ENCODE measurements around the gene PRKAB2.
"Not testable (repeated sequence)": the region's sequence is repeated elsewhere in the genome, so short reads cannot be mapped to it uniquely, and the experiment has no call there.

PRKAB2 gene

GRCh38 chr1:147209825-147210821 lies 37.9 kb upstream of the PRKAB2 start:
- no peaks in the 10 kb centered on the region for H3K36me3 ChIP-seq (ENCODE audit: control insufficient read depth, insufficient read depth, low read length)
- H3K27ac ChIP-seq (ENCODE audit: low read depth, low read length, severe bottlenecking), result no peak overlapping the region
- no peak overlapping the region for H3K4me3 ChIP-seq (ENCODE audit: extremely low read depth, insufficient read depth, low read length, poor library complexity, severe bottlenecking)
- 100% methylated on average over 1 of the region's 3 CpGs; no CpG with 5 or more reads in 1 of the 2 experiments for WGBS, 2 experiments (ENCODE audit: insufficient coverage in 2 of 2)
- no peaks in the 10 kb centered on the region for H3K9me3 ChIP-seq (ENCODE audit: control insufficient read depth, low read length)
- no peaks in the 10 kb centered on the region for H3K4me1 ChIP-seq (ENCODE audit: control insufficient read depth, insufficient read depth, low read length, poor library complexity, severe bottlenecking)

GRCh38 chr1:147208619-147209018 lies 36.3 kb upstream of the PRKAB2 start:
- no peaks in the 10 kb centered on the region for H3K36me3 ChIP-seq (ENCODE audit: control insufficient read depth, insufficient read depth, low read length)
- no peaks in the 10 kb centered on the region for H3K4me1 ChIP-seq (ENCODE audit: control insufficient read depth, insufficient read depth, low read length, poor library complexity, severe bottlenecking)
- H3K4me3 ChIP-seq (ENCODE audit: extremely low read depth, insufficient read depth, low read length, poor library complexity, severe bottlenecking), result no peak overlapping the region
- WGBS, 2 experiments (ENCODE audit: insufficient coverage in 2 of 2), result 94 to 100% methylated on average over 3 to 4 of the region's 7 CpGs
- H3K9me3 ChIP-seq (ENCODE audit: control insufficient read depth, low read length), result no peaks in the 10 kb centered on the region
- no peak overlapping the region for H3K27ac ChIP-seq (ENCODE audit: low read depth, low read length, severe bottlenecking)

- no peaks in the 10 kb centered on the region for H3K36me3 ChIP-seq (ENCODE audit: control insufficient read depth, insufficient read depth, low read length)
- no CpG with 5 or more reads among the region's 1 CpG for WGBS, 2 experiments (ENCODE audit: insufficient coverage in 2 of 2)
- no peaks in the 10 kb centered on the region for H3K9me3 ChIP-seq (ENCODE audit: control insufficient read depth, low read length)
- no peak overlapping the region for H3K4me3 ChIP-seq (ENCODE audit: extremely low read depth, insufficient read depth, low read length, poor library complexity, severe bottlenecking)
- H3K4me1 ChIP-seq (ENCODE audit: control insufficient read depth, insufficient read depth, low read length, poor library complexity, severe bottlenecking), result no peaks in the 10 kb centered on the region
- H3K27ac ChIP-seq (ENCODE audit: low read depth, low read length, severe bottlenecking), result no peak overlapping the region
These were observed 34.9 kb upstream of the PRKAB2 start for GRCh38 chr1:147207192-147207591.

- no peaks in the 10 kb centered on the region for H3K36me3 ChIP-seq (ENCODE audit: control insufficient read depth, insufficient read depth, low read length)
- no peaks in the 10 kb centered on the region for H3K9me3 ChIP-seq (ENCODE audit: control insufficient read depth, low read length)
- H3K4me1 ChIP-seq (ENCODE audit: control insufficient read depth, insufficient read depth, low read length, poor library complexity, severe bottlenecking), result no peaks in the 10 kb centered on the region
- 90 to 93% methylated on average over 3 of the region's 3 CpGs for WGBS, 2 experiments (ENCODE audit: insufficient coverage in 2 of 2)
- no peak overlapping the region for H3K27ac ChIP-seq (ENCODE audit: low read depth, low read length, severe bottlenecking)
- H3K4me3 ChIP-seq (ENCODE audit: extremely low read depth, insufficient read depth, low read length, poor library complexity, severe bottlenecking), result no peak overlapping the region
These were observed 31.8 kb upstream of the PRKAB2 start for GRCh38 chr1:147204080-147204479.

GRCh38 chr1:147202576-147202975 lies 30.3 kb upstream of the PRKAB2 start:
- H3K36me3 ChIP-seq (ENCODE audit: control insufficient read depth, insufficient read depth, low read length), result no peaks in the 10 kb centered on the region
- no peaks in the 10 kb centered on the region for H3K9me3 ChIP-seq (ENCODE audit: control insufficient read depth, low read length)
- H3K27ac ChIP-seq (ENCODE audit: low read depth, low read length, severe bottlenecking), result no peak overlapping the region
- 83% methylated on average over 1 of the region's 2 CpGs; no CpG with 5 or more reads in 1 of the 2 experiments for WGBS, 2 experiments (ENCODE audit: insufficient coverage in 2 of 2)
- H3K4me1 ChIP-seq (ENCODE audit: control insufficient read depth, insufficient read depth, low read length, poor library complexity, severe bottlenecking), result no peaks in the 10 kb centered on the region
- no peak overlapping the region for H3K4me3 ChIP-seq (ENCODE audit: extremely low read depth, insufficient read depth, low read length, poor library complexity, severe bottlenecking)

- H3K9me3 ChIP-seq (ENCODE audit: control insufficient read depth, low read length), result no peaks in the 10 kb centered on the region
- H3K36me3 ChIP-seq (ENCODE audit: control insufficient read depth, insufficient read depth, low read length), result no peaks in the 10 kb centered on the region
- WGBS, 2 experiments (ENCODE audit: insufficient coverage in 2 of 2), result no CpG with 5 or more reads among the region's 1 CpG
- no peaks in the 10 kb centered on the region for H3K4me1 ChIP-seq (ENCODE audit: control insufficient read depth, insufficient read depth, low read length, poor library complexity, severe bottlenecking)
- no peak overlapping the region for H3K4me3 ChIP-seq (ENCODE audit: extremely low read depth, insufficient read depth, low read length, poor library complexity, severe bottlenecking)
- H3K27ac ChIP-seq (ENCODE audit: low read depth, low read length, severe bottlenecking), result no peak overlapping the region
These were observed 29.5 kb upstream of the PRKAB2 start for GRCh38 chr1:147201786-147202185.

- 100% methylated on average over 1 to 3 of the region's 4 CpGs for WGBS, 2 experiments (ENCODE audit: insufficient coverage in 2 of 2)
- Histone ChIP-seq H3K36me3 (ENCODE audit: control insufficient read depth, insufficient read depth, low read length) (no peaks in the 10 kb centered on the region), H3K27ac (ENCODE audit: low read depth, low read length, severe bottlenecking) (no peak overlapping the region), H3K4me3 (ENCODE audit: extremely low read depth, insufficient read depth, low read length, poor library complexity, severe bottlenecking) (no peak overlapping the region), H3K9me3 (ENCODE audit: control insufficient read depth, low read length) (no peaks in the 10 kb centered on the region), H3K4me1 (ENCODE audit: control insufficient read depth, insufficient read depth, low read length, poor library complexity, severe bottlenecking) (no peaks in the 10 kb centered on the region)
These were observed 29.0 kb upstream of the PRKAB2 start for GRCh38 chr1:147201276-147201675.

GRCh38 chr1:147197324-147197723 lies 25.1 kb upstream of the PRKAB2 start:
- not testable (repeated sequence) for H3K27ac ChIP-seq (ENCODE audit: low read depth, low read length, severe bottlenecking); H3K4me1 ChIP-seq (ENCODE audit: control insufficient read depth, insufficient read depth, low read length, poor library complexity, severe bottlenecking); H3K36me3 ChIP-seq (ENCODE audit: control insufficient read depth, insufficient read depth, low read length); H3K9me3 ChIP-seq (ENCODE audit: control insufficient read depth, low read length); H3K4me3 ChIP-seq (ENCODE audit: extremely low read depth, insufficient read depth, low read length, poor library complexity, severe bottlenecking)
- WGBS, 2 experiments (ENCODE audit: insufficient coverage in 2 of 2), result 79 to 85% methylated on average over 2 of the region's 3 CpGs

GRCh38 chr1:147189514-147189913 lies 17.2 kb upstream of the PRKAB2 start:
- Histone ChIP-seq H3K36me3 (ENCODE audit: control insufficient read depth, insufficient read depth, low read length) (no peaks in the 10 kb centered on the region), H3K4me1 (ENCODE audit: control insufficient read depth, insufficient read depth, low read length, poor library complexity, severe bottlenecking) (no peaks in the 10 kb centered on the region), H3K4me3 (ENCODE audit: extremely low read depth, insufficient read depth, low read length, poor library complexity, severe bottlenecking) (no peak overlapping the region), H3K27ac (ENCODE audit: low read depth, low read length, severe bottlenecking) (no peak overlapping the region), H3K9me3 (ENCODE audit: control insufficient read depth, low read length) (no peaks in the 10 kb centered on the region)
- 89 to 100% methylated on average over 1 to 2 of the region's 2 CpGs for WGBS, 2 experiments (ENCODE audit: insufficient coverage in 2 of 2)

- Histone ChIP-seq H3K36me3 (ENCODE audit: control insufficient read depth, insufficient read depth, low read length) (no peaks in the 10 kb centered on the region), H3K4me1 (ENCODE audit: control insufficient read depth, insufficient read depth, low read length, poor library complexity, severe bottlenecking) (no peaks in the 10 kb centered on the region), H3K27ac (ENCODE audit: low read depth, low read length, severe bottlenecking) (no peak overlapping the region), H3K4me3 (ENCODE audit: extremely low read depth, insufficient read depth, low read length, poor library complexity, severe bottlenecking) (no peak overlapping the region), H3K9me3 (ENCODE audit: control insufficient read depth, low read length) (no peaks in the 10 kb centered on the region)
- no CpG with 5 or more reads among the region's 2 CpGs for WGBS, 2 experiments (ENCODE audit: insufficient coverage in 2 of 2)
These were observed 13.2 kb upstream of the PRKAB2 start for GRCh38 chr1:147185432-147185831.
